GM12891 (cell line): ENCODE results near the gene TENM4.

ENCODE experiments used
- DNase-seq: peaks from one replicate; pipeline ENCODE4 v3.0.0; 2011; ENCODE audit warnings: low spot score; ENCODE audit not compliant: insufficient read length
- FAIRE-seq: peaks from 2 replicates; lab custom pipeline; 2011; peaks lifted over from hg19 to GRCh38; lab: Jason Lieb, UNC
- PAX5 ChIP-seq: IDR thresholded peaks from 2 replicates; pipeline ENCODE4 v1.6.1; 2011; ENCODE audit warnings: low read length, moderate library complexity, mild to moderate bottlenecking; ENCODE audit not compliant: insufficient read depth, severe bottlenecking
- POLR2A ChIP-seq: IDR thresholded peaks from 2 replicates; pipeline ENCODE4 v1.6.1; 2011; ENCODE audit warnings: low read depth, low read length, control low read depth
- POLR2AphosphoS5 ChIP-seq: IDR thresholded peaks from 2 replicates; pipeline ENCODE4 v1.6.1; 2011; ENCODE audit warnings: low read depth, low read length, control low read depth
- POU2F2 ChIP-seq: IDR thresholded peaks from 2 replicates; pipeline ENCODE4 v1.6.1; 2011; ENCODE audit warnings: low read depth, mild to moderate bottlenecking, control low read depth, low read length, moderate library complexity
- SPI1 ChIP-seq: IDR thresholded peaks from 2 replicates; pipeline ENCODE4 v1.6.1; 2011; ENCODE audit warnings: low read depth, low read length, control low read depth
- TAF1 ChIP-seq: IDR thresholded peaks from 2 replicates; pipeline ENCODE4 v1.6.1; 2011; ENCODE audit warnings: low read depth, low read length, control low read depth

Gene TENM4

DNA sequence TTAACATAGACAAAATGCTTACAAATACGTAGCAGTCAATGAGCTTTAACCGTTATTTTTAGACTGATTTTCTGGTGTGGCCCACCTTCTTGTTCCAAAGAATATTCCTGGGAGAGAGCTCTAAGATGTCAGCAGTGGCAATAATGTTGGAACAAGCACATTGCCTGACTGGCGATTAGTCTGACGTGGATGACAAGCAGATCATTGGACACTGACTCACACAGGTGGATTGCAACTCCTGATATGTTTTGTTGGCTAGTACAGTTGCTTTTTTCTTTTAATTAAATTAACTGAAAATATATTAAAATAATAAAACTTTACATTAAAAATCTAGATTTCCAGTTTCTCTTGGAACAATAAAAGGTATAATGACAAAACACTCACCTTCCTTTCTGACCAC, 78.0 kb downstream of the TENM4 start:
- TF ChIP-seq SPI1 (no peak), POLR2A (no peak), TAF1 (no peak), POLR2AphosphoS5 (no peak), POU2F2 (no peak), PAX5 (no peak)
- DNase-seq = no peak
- no peak for FAIRE-seq

DNA sequence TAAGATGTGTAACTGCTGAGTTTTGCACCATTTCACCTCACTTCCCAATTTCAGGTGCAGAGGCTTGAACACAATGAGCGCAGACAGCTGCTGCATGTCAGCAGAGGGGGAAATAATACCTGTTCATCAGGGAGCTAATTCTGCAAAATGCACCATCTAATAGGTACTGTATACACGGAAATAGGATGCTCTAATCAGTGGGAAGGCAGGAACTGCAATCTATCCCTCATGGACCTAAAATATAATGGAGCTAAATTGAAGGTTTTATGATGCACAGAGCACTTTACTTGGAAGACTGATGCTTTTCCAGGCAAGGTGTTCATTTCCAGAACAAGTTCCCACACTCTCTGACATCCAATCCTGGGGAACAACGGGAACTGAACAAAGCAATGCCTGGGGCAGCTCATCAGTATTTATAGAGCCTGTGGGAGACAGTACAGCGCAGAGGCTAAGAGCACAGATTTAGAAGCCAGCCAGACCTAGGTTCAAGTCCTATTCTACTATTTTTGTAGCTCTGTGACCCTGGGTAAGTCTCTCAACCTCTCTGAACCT, 78.5 kb downstream of the TENM4 start:
- no peak for FAIRE-seq
- DNase-seq = no peak
- TF ChIP-seq POLR2AphosphoS5 (no peak), SPI1 (no peak), POU2F2 (no peak), TAF1 (no peak), PAX5 (no peak), POLR2A (no peak)

DNA sequence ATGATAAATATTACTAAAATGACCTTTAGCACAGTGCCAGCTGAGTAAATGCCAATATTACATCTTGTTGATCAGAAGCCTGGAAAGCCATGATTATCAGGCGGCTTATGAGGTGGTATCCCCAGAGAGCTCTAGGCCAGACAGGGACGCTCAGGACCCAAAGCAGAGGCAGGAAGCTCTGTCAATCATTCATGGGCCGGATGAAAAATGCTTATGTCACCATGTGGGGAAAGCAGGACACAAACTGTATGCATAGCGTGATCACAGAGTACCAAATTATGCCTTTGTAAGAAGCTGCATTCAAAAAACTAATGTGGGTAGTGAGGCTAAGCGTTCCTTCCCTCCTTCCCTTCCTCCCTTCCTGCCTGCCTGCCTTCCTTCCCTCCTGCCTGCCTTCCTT, 82.6 kb downstream of the TENM4 start:
- TF ChIP-seq PAX5 = no peak
- no peak for TF ChIP-seq POU2F2
- TF ChIP-seq TAF1 = no peak
- no peak for TF ChIP-seq SPI1
- TF ChIP-seq POLR2A = no peak
- TF ChIP-seq POLR2AphosphoS5 = no peak
- FAIRE-seq (no peak), DNase-seq (no peak)

DNA sequence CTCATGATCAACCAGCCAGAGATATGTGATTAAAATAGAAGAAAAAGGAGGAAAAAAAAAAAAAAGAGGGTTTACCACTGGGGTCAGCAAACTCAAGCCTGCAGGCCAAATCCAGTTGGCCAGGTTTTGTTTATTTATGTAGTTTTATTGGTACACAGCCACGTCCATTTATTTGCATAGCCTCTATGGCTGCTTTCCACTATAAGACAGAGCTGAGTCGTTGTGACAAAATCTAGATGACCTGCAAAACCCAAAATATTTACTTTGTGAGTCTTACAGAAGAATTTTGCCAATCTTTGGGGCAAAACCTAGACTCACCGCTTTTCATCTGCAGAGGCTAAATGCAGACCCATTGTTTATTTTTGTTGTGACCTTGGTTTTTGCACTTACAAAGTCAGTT, 87.1 kb downstream of the TENM4 start:
- TF ChIP-seq SPI1 (no peak), POLR2AphosphoS5 (no peak), PAX5 (no peak), POLR2A (no peak), POU2F2 (no peak), TAF1 (no peak)
- FAIRE-seq = no peak
- no peak for DNase-seq

DNA sequence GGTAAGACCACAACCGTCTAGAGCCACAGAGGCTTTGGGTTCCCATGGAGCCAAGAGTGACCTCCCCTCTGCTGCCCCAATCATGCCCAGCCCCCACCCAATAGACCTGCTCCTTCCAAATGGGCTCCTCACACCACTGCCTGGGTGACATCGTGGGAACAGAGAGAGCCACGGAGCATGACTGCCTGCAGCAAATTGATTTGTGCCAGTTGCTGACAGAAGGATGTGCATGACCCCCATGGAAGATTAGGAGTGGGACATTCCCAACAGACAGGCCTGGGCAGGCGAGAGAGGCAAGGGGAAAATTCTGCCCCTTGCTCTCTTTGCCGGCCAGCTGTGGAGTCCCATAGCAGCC, 88.5 kb downstream of the TENM4 start:
- no peak for DNase-seq
- TF ChIP-seq POU2F2 = no peak
- TF ChIP-seq SPI1 = no peak
- no peak for TF ChIP-seq PAX5
- TF ChIP-seq TAF1 = no peak

DNA sequence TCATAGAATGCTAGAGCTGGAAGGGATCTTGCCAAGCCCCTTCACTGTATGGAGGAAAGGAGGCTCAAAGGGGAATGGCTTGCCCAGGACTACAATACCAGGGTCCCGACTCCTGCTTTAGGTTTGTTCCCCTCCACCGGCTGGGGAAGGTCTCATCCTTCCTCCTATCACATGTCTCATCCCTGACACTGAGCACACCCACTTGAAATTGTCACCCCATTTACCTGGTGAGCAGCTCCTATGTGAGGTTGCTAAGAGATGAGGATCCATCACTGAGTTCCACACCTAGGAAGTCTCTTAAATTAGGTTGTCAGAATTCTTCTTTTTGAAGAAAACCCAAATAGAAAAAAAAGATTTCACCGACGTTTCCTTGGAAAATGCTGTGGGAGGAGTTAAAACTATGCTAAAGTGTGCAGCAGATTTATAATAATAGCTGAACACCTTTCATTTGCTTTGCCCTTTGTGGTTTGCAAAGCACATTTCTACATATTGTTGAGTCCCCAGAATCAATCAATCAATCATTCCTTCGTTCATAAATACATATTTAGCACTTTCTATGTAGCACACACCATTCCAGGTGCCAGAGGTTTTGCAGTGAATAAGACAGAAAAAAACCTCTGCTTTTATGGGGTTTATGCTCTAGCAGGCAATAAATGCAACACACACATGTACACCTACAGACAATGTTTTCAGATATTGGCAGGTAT, 91.7 kb downstream of the TENM4 start:
- DNase-seq (no peak), FAIRE-seq (no peak)
- TF ChIP-seq POU2F2 (no peak), PAX5 (no peak), POLR2A (no peak), TAF1 (no peak), POLR2AphosphoS5 (no peak), SPI1 (no peak)

More for the DNA sequence above, 88.5 kb downstream of the TENM4 start:
- FAIRE-seq = no peak

DNA sequence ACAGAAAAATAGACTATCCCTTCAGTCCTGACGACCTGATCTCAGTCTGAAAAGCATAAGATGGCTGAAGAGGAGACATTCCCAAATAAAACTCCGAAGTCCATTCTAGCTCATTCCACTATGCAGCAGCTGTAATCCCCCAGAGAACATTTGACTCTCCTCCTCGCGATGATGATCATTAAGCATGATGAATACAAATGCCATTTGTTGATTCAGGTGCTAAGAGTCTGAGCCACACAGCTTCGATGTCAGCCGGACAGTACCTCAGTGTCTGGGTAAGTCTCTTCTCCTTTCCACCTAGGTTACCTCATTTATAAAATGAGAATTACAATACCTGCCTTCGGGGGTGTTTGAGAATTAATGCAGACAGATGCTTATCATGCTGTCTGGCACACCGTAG, 94.8 kb downstream of the TENM4 start:
- TF ChIP-seq PAX5 = no peak
- TF ChIP-seq POLR2AphosphoS5 = no peak
- no peak for TF ChIP-seq POLR2A
- no peak for TF ChIP-seq SPI1
- TF ChIP-seq POU2F2 = no peak
- no peak for TF ChIP-seq TAF1
- FAIRE-seq (no peak), DNase-seq (no peak)

DNA sequence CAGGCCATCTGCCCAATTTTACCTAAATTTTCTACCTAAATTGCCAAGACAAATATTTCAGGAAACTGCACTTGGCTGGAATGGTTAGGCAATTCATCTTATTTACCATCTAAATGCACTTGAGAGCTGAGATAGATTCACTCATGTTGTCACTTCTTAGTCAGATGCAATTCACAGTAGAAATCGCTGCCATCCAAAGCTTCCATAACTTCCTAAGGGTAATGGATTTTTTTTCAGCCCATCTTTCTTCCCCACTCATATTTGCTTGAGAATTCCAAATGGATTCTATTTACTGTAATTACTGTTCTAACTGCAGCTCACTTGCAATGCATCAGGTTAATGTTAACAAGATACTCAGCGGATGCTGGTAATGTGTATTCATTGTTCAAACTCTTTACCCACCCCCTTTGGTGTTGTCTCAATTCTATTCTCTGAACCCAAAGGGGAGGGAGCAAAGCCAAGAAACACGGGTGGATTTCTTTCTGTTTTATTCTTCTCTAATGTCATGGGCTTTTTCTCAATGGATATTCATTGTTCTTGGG, 96.0 kb downstream of the TENM4 start:
- TF ChIP-seq PAX5 (no peak), SPI1 (no peak), POLR2AphosphoS5 (no peak)
- DNase-seq (no peak), FAIRE-seq (no peak)

DNA sequence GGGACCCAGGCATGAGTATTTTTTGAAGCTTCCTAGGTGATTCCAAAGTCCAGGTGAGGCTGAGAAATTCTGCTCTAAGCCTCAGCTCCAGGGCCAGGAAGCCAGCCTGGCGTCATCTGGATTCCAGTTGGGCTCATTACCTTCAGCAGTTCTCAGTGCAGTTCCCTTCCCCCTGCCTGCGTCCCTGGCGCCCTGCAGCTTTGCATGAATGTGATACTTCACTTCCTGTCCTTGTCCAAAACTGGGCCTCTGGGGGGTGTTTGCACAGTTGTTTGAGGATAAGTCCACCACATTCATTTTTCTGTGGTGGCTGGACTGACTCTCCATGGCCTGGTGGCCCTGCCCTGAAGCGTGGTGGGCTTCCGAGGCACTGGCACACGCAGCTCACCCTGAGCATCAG, 98.1 kb downstream of the TENM4 start:
- FAIRE-seq = no peak
- TF ChIP-seq SPI1 = no peak
- TF ChIP-seq POU2F2 = no peak
- TF ChIP-seq PAX5 = no peak
- TF ChIP-seq POLR2AphosphoS5 = no peak
- no peak for DNase-seq

DNA sequence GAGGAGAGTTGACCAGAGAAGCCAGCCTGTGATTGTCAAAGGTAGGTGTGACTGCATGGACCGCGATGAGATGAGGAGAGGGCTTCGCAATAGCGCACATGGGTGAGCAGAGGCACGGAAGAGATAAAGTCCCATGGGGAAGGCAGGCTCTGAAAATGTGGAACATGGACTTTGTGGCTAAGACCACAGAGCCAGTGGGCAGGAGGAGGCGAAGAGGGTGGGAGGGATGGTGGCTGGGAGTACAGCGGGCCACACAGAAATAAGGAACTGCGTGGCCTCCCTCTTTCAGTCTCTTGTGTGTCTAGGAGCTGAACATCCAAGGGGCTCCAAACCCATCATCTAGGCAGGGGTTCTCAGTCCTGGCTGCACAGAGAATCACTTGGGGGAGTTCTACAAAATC, 98.6 kb downstream of the TENM4 start:
- TF ChIP-seq TAF1 (no peak), POLR2AphosphoS5 (no peak), SPI1 (no peak), POU2F2 (no peak), POLR2A (no peak), PAX5 (no peak)
- FAIRE-seq (no peak), DNase-seq (no peak)
